Endothelial cell of umbilical vein (primary cell): Measurements from ENCODE around the gene DHDH. TPM values are rescaled to one million over a fixed set of nuclear protein-coding genes. Genes with fewer than 3 reads are reported as not detected.
"Not testable (repeated sequence)": the region's sequence is repeated elsewhere in the genome, so short reads cannot be mapped to it uniquely, and the experiment has no call there.

ENCODE experiments used
- BruUV-seq: library from RNA; stranded (reverse); fragments of 400-500 nt; replicated peaks from 2 replicates; lab custom pipeline; 2021; lab: Mats Ljungman, UMichigan
- CTCF ChIA-PET: fragments of 300-600, 350-600 bp; sonication (Branson Sonifier 250); formaldehyde crosslinking; loops from one replicate; lab custom pipeline; 2021; ENCODE audit warnings: antibody characterized with exemption, inconsistent platforms; lab: Charles Lee
- POLR2A ChIA-PET: fragments of 300-600, 350-600 bp; sonication (Branson Sonifier 250); formaldehyde crosslinking; loops from one replicate; lab custom pipeline; 2021; ENCODE audit warnings: antibody characterized with exemption, inconsistent platforms; lab: Charles Lee
- DNase-seq: peaks from one replicate; pipeline ENCODE4 v3.0.0-alpha.2; 2011; ENCODE audit warnings: low read depth, low spot score
- FAIRE-seq: peaks from 2 replicates; lab custom pipeline; 2011; peaks lifted over from hg19 to GRCh38; lab: Jason Lieb, UNC
- H2AFZ ChIP-seq: 2 replicates; pipeline ENCODE4 v1.6.0; 2012; ENCODE audit warnings: low read depth, low read length, control low read depth, inconsistent platforms
- H3K27ac ChIP-seq: 2 replicates; pipeline ENCODE4 v1.5.1; 2011; ENCODE audit warnings: low read depth, mild to moderate bottlenecking, control low read depth, low read length, moderate library complexity; ENCODE audit not compliant: insufficient read depth
- H3K27me3 ChIP-seq, 2 experiments: 2 replicates each; pipeline versions ENCODE4 v1.6.0 to v1.6.1; 2011; ENCODE audit warnings: low read length in 2 of 2, mixed read lengths in 1 of 2; ENCODE audit not compliant: control insufficient read depth in 2 of 2, insufficient read depth in 2 of 2
- H3K36me3 ChIP-seq, 2 experiments: 2 replicates in 1 of 2; 3 replicates in 1 of 2; pipeline ENCODE4 v1.5.1; 2011; ENCODE audit warnings: low read length in 2 of 2, mild to moderate bottlenecking in 1 of 2, moderate library complexity in 1 of 2; ENCODE audit not compliant: control insufficient read depth in 2 of 2, insufficient read depth in 2 of 2; ENCODE audit errors: extremely low read depth in 1 of 2
- H3K4me1 ChIP-seq: 3 replicates; pipeline ENCODE4 v1.5.1; 2011; ENCODE audit warnings: mild to moderate bottlenecking, low read length; ENCODE audit not compliant: control insufficient read depth, insufficient read depth; ENCODE audit errors: extremely low read depth
- H3K4me2 ChIP-seq: 2 replicates; pipeline ENCODE4 v1.6.1; 2011; ENCODE audit warnings: low read length, control low read depth, mixed read lengths; ENCODE audit not compliant: insufficient read depth
- H3K4me3 ChIP-seq, 3 experiments: fragments of 200-600 bp in 1 of 3; sonication (generic), shearing (Covaris generic) in 1 of 3; replicated peaks in 1 of 3; 2 replicates each; pipeline ENCODE4 v1.5.1; 2011 to 2016; ENCODE audit warnings: control low read depth in 3 of 3, low read length in 3 of 3, mild to moderate bottlenecking in 2 of 3, inconsistent platforms in 1 of 3, low read depth in 1 of 3, moderate library complexity in 1 of 3; ENCODE audit not compliant: insufficient read depth in 1 of 3
- H3K79me2 ChIP-seq: 2 replicates; pipeline ENCODE4 v1.6.0; 2012; ENCODE audit warnings: low read length, inconsistent platforms; ENCODE audit not compliant: control insufficient read depth, insufficient read depth
- H3K9ac ChIP-seq: replicated peaks from 2 replicates; pipeline ENCODE3; 2011; ENCODE audit warnings: low read length, control low read depth; ENCODE audit not compliant: insufficient read depth; ENCODE audit errors: extremely low read depth
- H3K9me1 ChIP-seq: replicated peaks from 3 replicates; pipeline ENCODE4 v1.6.0; 2011; ENCODE audit warnings: mild to moderate bottlenecking, low read length; ENCODE audit not compliant: control insufficient read depth, insufficient read depth; ENCODE audit errors: extremely low read depth
- H3K9me3 ChIP-seq: replicated peaks from 2 replicates; pipeline ENCODE4 v1.5.1; 2012; ENCODE audit warnings: low read length, inconsistent platforms; ENCODE audit not compliant: control insufficient read depth, insufficient read depth
- H4K20me1 ChIP-seq: replicated peaks from 2 replicates; pipeline ENCODE3; 2011; ENCODE audit warnings: mild to moderate bottlenecking, low read length; ENCODE audit not compliant: control insufficient read depth, insufficient read depth; ENCODE audit errors: extremely low read depth
- EZH2 ChIP-seq: IDR thresholded peaks from 2 replicates; pipeline ENCODE4 v1.6.1; 2012; ENCODE audit warnings: borderline replicate concordance, low read depth, mild to moderate bottlenecking, moderate library complexity, low read length, inconsistent platforms; ENCODE audit not compliant: severe bottlenecking
- JUN ChIP-seq: IDR thresholded peaks from 2 replicates; pipeline ENCODE4 v1.6.1; 2011; ENCODE audit warnings: borderline replicate concordance, low read depth; ENCODE audit not compliant: insufficient read length, insufficient read depth
- MAX ChIP-seq: IDR thresholded peaks from 2 replicates; pipeline ENCODE4 v1.6.1; 2011; ENCODE audit not compliant: insufficient read depth, insufficient read length
- POLR2AphosphoS5 ChIP-seq: IDR thresholded peaks from 2 replicates; pipeline ENCODE4 v1.6.1; 2012; ENCODE audit warnings: low read depth, mild to moderate bottlenecking, control low read depth, low read length, moderate library complexity; ENCODE audit not compliant: insufficient read depth
- dilution Hi-C: fragments of 300-500 bp; cut with MboI; formaldehyde crosslinking; loops from one replicate; pipeline ENCODE4 v1.15.0; 2019; ENCODE audit warnings: low sequenced_read_pairs; ENCODE audit not compliant: extremely low pct_ligation_motif_present
- intact Hi-C: fragments of 100-400 bp; cut with micrococcal nuclease; formaldehyde crosslinking; loops from one replicate; pipeline ENCODE4 v1.10.0; 2022
- polyA plus RNA-seq, 4 experiments: library from polyadenylated mRNA; depleted of rRNA in 3 of 4; stranded (reverse) in 3 of 4; unstranded in 1 of 4; fragments of >200 nt; gene quantifications; 2 replicates each; pipeline versions ENCODE4 v1.2.1 to v1.2.3, GENCODE V29; 2011 to 2012; ENCODE audit warnings: missing spikeins in 1 of 4
- total RNA-seq: library from RNA; stranded (reverse); gene quantifications from 2 replicates; pipeline ENCODE4 v1.2.3, GENCODE V29; 2021

Gene DHDH
- total and polyA plus RNA-seq, 2 donors (not counting 3 experiments of a cell fraction or from before 2014, with no cell fraction given) = not detected

GRCh38 chr19:48903788-48904187 is 29.7 kb upstream of the DHDH start:
- H4K20me1 ChIP-seq, BruUV-seq, CTCF ChIA-PET, H3K9me3 ChIP-seq, H3K9me1 ChIP-seq, H2AFZ ChIP-seq, dilution Hi-C loops, FAIRE-seq, intact Hi-C loops, POLR2A ChIA-PET, H3K27ac ChIP-seq, H3K27me3 ChIP-seq, H3K9ac ChIP-seq, H3K4me3 ChIP-seq, DNase-seq, H3K4me2 ChIP-seq: not testable (repeated sequence)
- H3K79me2 ChIP-seq = peaks cover 12% of the 10 kb centered on the region
- peaks cover 2 to 13% of the 10 kb centered on the region in 2 experiments for H3K36me3 ChIP-seq
- H3K4me1 ChIP-seq = peaks cover 15% of the 10 kb centered on the region

GRCh38 chr19:48905664-48906063 is 27.8 kb upstream of the DHDH start:
- dilution Hi-C loops = no loop called here
- no peak for DNase-seq
- Histone ChIP-seq H3K27me3 (no peaks in the 10 kb centered on the region), H3K9me3 (no peaks in the 10 kb centered on the region), H3K9ac (no peak overlapping the region), H2AFZ (no peak overlapping the region), H3K4me3 (no peak overlapping the region), H3K9me1 (no peaks in the 10 kb centered on the region), H3K27ac (no peak overlapping the region), H3K36me3 (peaks cover 2 to 17% of the 10 kb centered on the region in 2 experiments), H3K4me2 (no peak overlapping the region), H4K20me1 (no peaks in the 10 kb centered on the region), H3K79me2 (peaks cover 10% of the 10 kb centered on the region), H3K4me1 (peaks cover 8% of the 10 kb centered on the region)
- FAIRE-seq = no peak
- intact Hi-C loops = no loop called here
- ChIA-PET POLR2A (no interaction called here), CTCF (no interaction called here)
- no TSS peak for BruUV-seq
- TF ChIP-seq EZH2 (no peak), JUN (no peak), MAX (no peak), POLR2AphosphoS5 (no peak)
